ENCODE results near the gene KANSL1L.
"Not testable (repeated sequence)": the region's sequence is repeated elsewhere in the genome, so short reads cannot be mapped to it uniquely, and the experiment has no call there.

Gene KANSL1L, protein sequence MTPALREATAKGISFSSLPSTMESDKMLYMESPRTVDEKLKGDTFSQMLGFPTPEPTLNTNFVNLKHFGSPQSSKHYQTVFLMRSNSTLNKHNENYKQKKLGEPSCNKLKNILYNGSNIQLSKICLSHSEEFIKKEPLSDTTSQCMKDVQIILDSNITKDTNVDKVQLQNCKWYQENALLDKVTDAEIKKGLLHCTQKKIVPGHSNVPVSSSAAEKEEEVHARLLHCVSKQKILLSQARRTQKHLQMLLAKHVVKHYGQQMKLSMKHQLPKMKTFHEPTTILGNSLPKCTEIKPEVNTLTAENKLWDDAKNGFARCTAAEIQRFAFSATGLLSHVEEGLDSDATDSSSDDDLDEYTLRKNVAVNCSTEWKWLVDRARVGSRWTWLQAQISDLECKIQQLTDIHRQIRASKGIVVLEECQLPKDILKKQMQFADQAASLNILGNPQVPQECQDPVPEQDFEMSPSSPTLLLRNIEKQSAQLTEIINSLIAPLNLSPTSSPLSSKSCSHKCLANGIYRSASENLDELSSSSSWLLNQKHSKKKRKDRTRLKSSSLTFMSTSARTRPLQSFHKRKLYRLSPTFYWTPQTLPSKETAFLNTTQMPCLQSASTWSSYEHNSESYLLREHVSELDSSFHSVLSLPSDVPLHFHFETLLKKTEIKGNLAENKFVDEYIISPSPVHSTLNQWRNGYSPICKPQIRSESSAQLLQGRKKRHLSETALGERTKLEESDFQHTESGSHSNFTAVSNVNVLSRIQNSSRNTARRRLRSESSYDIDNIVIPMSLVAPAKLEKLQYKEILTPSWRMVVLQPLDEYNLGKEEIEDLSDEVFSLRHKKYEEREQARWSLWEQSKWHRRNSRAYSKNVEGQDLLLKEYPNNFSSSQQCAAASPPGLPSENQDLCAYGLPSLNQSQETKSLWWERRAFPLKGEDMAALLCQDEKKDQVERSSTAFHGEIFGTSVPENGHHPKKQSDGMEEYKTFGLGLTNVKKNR

GRCh38 chr2:210171309-210172218, at the start of gene KANSL1L:
KANSL1L (minus strand) TSS chr2:210171409; CDS start chr2:210154582, 16,827 bp downstream.
- peak; percentile 97 for DNase-seq

DNA sequence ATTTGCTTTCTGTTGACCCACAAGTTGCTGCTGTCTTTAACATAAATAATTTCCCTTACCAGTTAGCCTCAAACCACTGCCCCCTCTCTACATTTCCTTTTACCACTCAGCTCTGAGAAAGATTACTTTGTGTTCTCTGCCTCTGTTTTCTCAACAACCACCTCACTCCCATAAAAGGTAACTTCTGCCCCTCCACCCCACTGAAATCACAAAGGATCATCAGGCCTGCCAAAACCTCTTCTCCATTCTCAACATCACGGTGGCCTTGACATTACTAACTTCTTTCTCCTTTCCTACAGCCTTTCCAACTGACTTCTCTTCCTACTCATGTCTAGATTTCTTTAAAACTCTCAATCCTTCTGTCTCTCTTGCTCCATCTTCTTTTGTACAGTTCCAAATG, 43.9 kb upstream of the KANSL1L start:
- no peak for DNase-seq

GRCh38 chr2:210210185-210210584, 39.0 kb upstream of the KANSL1L start:
- DNase-seq = no peak

DNA sequence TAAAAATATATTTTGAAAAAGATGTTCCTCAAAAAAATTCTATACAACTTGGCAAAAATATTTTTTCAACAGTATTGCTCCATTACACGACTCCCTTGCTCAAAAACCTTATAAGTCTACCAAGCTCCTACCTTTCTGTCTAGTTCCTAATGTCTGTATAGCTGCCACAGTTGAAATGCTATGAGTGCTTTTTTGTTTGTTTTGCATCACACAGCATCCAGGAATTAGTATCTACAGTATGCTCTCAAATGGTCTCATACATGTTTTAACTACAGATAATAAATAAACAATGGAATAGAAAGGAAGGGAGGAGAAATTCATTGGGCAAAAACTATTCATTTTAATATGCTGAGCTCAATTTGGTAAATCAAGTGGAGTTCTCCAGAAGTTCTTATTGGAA, 36.7 kb upstream of the KANSL1L start:
- no peak for DNase-seq

- DNase-seq = no peak
Observed at GRCh38 chr2:210203558-210203957, 32.3 kb upstream of the KANSL1L start.

DNA sequence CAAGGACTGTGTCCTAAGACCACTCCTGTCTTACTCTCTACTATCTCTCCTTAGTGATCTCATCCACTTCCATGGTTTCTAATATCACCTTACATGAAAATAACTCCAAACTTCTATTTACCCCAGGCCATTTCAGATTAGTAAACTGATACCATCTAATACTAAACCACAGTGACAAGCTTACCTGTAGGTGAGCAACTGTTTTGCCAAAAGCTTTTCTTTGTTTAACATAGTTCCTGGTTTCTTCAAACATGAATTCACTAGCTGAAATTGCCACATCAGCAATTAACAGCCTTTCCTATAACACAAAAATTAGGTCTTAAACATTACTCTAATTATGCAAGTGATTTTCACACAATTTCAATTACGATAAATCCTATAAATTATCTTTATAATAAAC, 31.9 kb upstream of the KANSL1L start:
- DNase-seq = no peak

DNA sequence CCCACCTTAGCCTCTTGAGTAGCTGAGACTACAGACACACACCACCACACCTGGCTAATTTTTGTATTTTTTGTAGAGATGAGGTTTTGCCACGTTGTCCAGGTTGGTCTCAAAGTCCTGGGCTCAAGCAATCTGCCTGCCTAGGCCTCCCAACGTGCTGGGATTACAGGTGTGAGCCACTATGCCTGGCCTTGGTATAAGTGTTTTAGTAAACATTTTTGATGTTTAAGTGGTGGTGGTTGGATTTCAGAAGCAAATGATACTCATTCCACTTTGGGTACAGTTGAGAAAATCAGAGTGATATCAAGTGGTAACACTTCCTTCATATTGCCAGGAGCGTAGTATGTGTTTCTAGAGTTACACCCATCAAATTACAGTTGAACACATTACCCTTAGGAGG, 28.6 kb upstream of the KANSL1L start:
- DNase-seq = no peak

- DNase-seq = peak; percentile 62
Observed at GRCh38 chr2:210199186-210199765, 28.1 kb upstream of the KANSL1L start.

DNA sequence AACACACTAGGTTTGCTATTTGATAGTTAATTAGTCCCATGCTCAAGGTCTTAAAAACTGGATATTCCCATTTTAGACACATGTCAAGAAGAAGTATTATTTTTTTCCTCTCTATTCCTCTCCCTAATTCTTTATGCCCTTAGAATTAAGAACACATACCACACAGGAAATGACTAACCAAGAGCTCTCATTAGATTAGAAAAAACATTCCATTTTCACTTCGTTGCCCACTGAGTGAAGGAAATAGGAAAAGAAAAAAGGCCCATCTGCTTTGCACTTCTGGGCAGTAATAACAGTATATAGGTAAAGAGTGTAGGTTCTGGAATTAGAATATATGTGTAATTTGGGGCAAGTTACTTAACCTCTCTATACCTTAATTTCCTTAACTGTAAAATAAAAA, 27.1 kb upstream of the KANSL1L start:
- DNase-seq = no peak

DNA sequence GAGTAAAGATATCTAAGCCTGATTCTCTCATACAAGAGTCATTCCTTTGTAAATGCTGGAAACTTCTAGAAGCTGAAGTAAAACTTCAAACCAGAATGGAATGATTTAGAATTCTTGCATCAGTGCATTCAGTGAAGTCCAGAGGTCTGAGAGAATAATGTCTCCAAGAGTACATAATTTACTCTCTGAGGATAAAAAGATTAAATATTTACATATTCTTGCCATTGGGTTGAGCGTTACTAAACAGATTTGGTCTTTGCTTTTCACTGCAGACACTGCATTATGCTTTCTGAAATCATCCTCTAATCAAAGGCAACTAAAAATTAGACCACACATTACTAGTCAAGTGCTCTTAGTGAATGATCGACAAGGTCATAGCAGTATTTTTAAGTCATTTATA, 26.5 kb upstream of the KANSL1L start:
- no peak for DNase-seq

- peak; percentile 74 for DNase-seq
Observed at GRCh38 chr2:210195101-210195852, 24.1 kb upstream of the KANSL1L start.

DNA sequence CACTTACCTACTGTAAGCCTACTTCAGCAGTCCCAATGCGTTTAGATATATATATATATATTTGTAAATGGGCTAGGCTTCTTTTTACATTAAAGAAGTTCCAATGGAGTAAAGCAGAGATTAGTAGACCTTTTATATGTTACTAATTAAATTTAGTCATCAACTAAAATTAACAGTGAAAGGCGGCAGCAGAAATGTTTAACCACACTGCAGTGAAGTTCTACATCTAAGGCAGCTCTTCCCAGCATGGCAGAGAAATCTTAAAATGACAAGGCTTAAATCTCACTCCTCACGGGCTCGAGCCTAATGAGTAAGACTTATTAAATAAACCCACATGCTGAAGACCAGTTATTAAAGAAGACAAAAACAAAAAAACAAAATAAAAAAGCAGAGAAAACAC, 19.1 kb upstream of the KANSL1L start:
- no peak for DNase-seq

DNA sequence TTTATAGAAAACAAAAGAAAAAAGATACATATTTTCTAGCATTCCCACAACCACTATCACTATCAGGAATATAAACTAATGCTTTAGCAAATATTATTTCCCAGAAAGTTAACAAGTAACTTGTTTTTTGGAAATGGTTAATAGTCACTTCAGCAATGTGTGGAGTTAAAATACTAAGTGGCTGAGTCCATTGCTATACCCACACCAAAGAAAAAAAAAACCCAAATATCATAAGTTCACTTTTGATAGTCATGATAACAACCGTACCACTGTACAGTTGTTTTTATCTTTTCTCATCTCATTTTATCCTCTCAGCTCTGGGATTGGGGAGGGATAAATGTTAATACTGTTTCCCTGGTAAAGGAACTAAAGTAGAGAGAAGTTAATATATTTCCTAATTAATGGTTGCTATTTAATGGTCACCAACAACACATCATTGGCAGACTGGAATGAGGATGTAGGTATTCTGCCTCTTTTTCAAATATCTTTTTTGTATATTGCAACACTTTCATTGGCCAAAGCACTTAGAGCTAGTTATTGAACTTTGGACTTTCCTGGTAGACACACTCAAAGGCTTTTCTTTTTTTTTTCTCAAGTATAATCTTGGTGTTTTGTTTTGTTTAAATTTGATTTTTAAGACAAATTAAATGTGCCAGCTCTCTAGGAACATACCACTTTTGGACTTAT, 18.4 kb upstream of the KANSL1L start:
- no peak for DNase-seq

GRCh38 chr2:210188755-210189154, 17.5 kb upstream of the KANSL1L start:
- DNase-seq = peak; percentile 66

DNA sequence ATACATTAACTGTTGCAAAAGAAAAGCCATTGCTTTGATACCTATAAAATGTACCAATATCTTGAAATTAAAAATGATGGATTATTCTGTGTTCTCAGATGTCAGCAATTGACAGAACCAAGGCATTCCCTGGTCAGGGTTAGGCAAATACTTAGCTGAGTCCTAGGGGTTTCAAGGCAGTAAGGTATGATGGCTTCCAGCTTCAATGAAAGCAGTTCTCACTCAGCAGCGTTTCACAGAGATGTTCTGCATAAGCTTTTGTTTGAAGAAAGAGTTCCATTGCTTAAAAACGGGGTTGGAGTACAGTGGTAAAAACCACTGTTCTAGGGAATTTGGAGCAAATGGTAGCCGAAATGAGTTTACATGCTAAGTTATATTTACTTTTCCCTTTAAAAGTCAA, 17.0 kb upstream of the KANSL1L start:
- DNase-seq = no peak

GRCh38 chr2:210183936-210184335, 12.7 kb upstream of the KANSL1L start:
- not testable (repeated sequence) for DNase-seq

- DNase-seq = peak; percentile 74
Observed at GRCh38 chr2:210181606-210182088, 10.4 kb upstream of the KANSL1L start.

GRCh38 chr2:210181033-210181605, 9.9 kb upstream of the KANSL1L start:
- not testable (repeated sequence) for DNase-seq

DNA sequence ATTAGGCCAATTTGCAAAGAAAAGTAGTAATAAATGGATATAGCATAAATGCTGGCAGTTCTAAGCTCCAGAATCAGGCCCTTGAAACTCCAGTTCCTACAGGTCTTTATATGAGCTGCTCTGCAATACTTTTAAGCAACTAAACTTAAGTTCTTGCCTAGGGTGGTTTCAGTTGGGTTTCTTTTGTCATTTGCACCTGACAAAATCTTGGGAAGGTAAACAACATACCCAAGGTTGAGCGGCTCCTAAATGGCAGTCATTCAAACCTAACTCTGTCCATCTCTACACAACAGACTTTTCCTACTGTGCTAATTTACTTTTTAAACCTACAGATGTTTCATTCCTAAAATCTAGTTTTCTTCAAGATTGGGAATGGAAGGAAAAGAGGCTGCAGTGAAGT, 9.3 kb upstream of the KANSL1L start:
- no peak for DNase-seq

DNA sequence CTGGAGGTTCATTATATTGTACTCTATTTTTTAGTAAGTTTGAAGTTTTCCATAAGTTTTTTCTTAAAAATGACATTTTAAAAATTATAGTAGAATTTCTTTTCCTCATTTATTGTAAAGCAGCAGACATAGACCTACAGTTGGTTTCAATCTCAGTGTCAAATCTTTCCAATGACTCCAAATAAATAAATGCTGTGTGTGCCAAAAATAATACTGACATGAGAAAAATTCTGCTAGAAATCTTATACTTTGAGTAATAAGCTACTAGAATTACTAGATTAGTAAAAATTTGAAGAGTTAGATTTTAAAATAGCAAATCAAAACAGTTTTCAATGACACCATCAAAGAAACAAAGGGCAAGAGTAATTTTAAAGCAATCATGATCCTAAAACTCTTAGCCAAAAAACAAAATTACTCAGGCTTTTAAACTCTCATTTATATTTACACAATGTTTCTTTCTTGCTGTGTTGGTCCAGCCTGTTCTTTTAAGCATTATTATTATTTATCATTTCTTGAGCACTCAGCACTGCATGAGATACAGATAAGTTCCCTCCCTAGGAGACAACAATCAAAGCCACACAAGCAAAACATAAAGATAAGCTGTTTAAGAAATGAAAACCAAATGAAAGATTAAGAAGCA, 8.3 kb upstream of the KANSL1L start:
- DNase-seq = no peak
